Breast epithelium (tissue), 3 donors: ENCODE data around the gene FLOT1.

Source experiments
- CTCF ChIP-seq, 3 donors: fragments of 450-650 bp; IDR thresholded peaks; one replicate each; pipeline ENCODE4 v1.5.1; 2016 to 2017; ENCODE audit warnings: antibody characterized with exemption in 3 of 3, mild to moderate bottlenecking in 3 of 3, moderate library complexity in 3 of 3
- POLR2A ChIP-seq: fragments of 450-650 bp; IDR thresholded peaks from one replicate; pipeline ENCODE4 v1.6.1; 2016; ENCODE audit warnings: antibody characterized with exemption, mild to moderate bottlenecking, moderate library complexity
- POLR2AphosphoS5 ChIP-seq, 3 donors: sonication (generic); formaldehyde crosslinking; IDR thresholded peaks; one replicate each; pipeline ENCODE4 v1.6.1; 2017; ENCODE audit warnings: antibody characterized with exemption in 3 of 3

- TF ChIP-seq POLR2A (no peak), CTCF (IDR thresholded peaks at IDR 0.05) (no peak), POLR2AphosphoS5 (IDR thresholded peaks at IDR 0.05) (no peak)
Observed at GRCh38 chr6:30712441-30712945, 30.0 kb downstream of the FLOT1 start.
